Measurements from ENCODE around the gene AHDC1. TPM values are rescaled to one million over a fixed set of nuclear protein-coding genes. Genes with fewer than 3 reads are reported as not detected.
"Not testable (repeated sequence)": the region's sequence is repeated elsewhere in the genome, so short reads cannot be mapped to it uniquely, and the experiment has no call there.

AHDC1 gene
- total RNA-seq, 1 donor = 14.6 TPM

DNA sequence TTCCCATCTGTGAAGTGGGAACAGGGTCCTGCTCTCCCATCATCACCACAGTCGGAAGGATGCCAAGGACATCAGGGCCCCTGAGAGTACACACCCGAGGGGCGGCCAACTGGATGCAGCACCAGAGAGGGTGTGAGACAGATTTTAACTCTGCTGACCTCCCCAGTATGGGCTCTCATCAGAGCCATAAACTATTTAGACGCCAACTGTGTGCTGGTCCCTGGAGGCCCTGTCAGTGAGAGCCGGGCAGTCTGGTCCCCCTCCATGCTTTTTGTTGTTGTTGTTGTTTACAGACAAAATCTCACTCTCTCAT, 29.3 kb upstream of the AHDC1 start:
- no peak overlapping the region for H3K4me3 ChIP-seq (ENCODE audit: low read depth, low read length)
- no peak for DNase-seq (ENCODE audit: low read depth)
- TF ChIP-seq, protein P1, sequence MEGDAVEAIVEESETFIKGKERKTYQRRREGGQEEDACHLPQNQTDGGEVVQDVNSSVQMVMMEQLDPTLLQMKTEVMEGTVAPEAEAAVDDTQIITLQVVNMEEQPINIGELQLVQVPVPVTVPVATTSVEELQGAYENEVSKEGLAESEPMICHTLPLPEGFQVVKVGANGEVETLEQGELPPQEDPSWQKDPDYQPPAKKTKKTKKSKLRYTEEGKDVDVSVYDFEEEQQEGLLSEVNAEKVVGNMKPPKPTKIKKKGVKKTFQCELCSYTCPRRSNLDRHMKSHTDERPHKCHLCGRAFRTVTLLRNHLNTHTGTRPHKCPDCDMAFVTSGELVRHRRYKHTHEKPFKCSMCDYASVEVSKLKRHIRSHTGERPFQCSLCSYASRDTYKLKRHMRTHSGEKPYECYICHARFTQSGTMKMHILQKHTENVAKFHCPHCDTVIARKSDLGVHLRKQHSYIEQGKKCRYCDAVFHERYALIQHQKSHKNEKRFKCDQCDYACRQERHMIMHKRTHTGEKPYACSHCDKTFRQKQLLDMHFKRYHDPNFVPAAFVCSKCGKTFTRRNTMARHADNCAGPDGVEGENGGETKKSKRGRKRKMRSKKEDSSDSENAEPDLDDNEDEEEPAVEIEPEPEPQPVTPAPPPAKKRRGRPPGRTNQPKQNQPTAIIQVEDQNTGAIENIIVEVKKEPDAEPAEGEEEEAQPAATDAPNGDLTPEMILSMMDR (IDR thresholded peaks at IDR 0.05; ENCODE audit: insufficient read depth, low read length) = no peak

DNA sequence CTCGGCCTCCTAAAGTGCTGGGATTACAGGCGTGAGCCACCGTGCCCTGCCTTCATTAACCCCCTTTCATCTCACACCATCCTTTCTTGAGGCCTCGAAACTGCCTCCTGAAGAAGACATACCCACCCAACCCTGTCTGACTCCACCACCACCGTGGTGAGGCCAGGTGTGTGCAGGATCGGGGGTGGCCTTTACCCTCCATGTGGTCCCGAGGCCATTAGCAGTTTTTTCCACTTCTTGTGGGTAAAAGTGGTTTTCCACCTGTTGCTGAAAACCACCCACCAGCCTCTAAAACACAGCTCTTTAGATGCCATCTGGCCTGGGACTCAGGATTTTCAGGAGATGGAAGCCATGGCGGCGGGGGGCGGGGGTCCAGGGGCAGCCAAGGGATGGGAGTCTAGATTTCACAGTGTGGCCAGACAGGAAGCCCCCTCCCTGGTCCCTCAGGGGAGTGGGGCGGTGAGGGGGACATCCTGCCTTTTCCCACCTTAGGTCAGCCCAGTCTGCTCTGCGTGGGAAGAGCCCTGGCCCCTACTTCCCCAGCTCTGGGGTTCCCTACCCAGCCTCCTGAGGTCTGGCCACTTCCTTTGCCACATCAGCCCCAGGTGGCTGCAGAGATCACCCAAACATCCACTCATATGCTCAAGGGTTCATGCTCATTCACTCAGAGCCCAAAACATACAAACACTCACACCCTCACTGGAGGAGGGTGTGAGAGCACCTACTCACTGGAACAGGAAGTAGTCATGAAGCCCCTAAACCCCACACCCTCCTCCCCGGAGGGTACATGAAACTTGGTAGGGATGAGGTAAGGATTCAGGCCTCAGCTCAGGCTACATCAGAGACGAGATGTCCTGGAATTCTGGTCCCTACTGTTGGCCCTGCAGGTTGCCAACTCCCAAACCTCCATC, 28.7 kb upstream of the AHDC1 start:
- H3K4me3 ChIP-seq (ENCODE audit: low read depth, low read length) = no peak overlapping the region
- TF ChIP-seq, protein P1 (IDR thresholded peaks at IDR 0.05; ENCODE audit: insufficient read depth, low read length) = no peak
- no peak for DNase-seq (ENCODE audit: low read depth)

DNA sequence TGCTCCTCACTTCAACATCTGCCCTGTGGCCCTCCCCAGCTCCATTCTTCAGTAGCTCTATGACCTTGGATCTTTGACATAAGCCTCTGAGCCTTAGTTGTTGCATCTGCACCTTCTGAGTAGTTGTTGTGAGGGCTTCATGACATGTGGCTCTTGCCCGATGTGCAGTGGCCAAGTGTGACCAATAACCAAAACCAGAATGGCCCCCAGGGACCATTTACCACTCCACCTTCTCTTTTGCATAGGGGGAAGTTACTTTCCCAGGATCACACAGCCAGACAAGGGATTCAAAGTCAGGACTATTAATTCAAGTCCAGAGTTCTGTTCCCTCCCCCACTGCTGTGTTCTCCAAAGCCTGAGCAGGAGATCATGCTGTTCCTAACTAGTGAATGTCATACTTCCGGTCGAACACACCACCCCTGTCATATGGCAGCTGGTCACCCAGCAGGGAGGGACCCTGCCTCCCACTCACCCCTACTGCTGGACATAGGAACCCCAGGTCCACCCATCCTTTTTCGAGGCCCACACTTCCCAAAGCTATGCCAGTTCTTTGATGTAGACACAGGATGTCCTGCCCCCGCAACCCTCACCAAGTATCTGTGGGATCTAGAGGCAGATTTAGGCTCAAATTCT, 27.0 kb upstream of the AHDC1 start:
- no peak overlapping the region for H3K4me3 ChIP-seq (ENCODE audit: low read depth, low read length)
- TF ChIP-seq, protein P1 (IDR thresholded peaks at IDR 0.05; ENCODE audit: insufficient read depth, low read length) = no peak
- DNase-seq (ENCODE audit: low read depth) = no peak

DNA sequence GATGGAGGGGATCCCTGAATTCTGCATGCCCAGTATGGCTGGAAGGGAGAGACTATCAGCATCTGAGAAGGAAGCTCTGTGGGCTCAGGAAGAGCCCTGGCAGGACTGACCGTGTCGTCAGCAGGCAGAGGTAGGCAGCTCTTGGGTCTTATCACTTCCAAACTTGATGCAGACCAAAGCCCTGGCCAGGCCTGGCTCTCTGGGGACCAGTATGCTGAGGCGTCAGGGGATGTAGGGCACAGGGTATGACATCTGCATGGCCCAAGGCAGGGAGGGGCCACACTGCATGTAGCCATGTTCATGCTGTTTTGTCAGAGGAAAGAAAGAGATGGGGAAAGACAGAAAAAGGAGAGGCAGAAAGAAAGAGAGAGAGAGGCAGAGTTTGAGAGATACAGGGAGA, 24.8 kb upstream of the AHDC1 start:
- DNase-seq (ENCODE audit: low read depth) = no peak
- TF ChIP-seq, protein P1 (IDR thresholded peaks at IDR 0.05; ENCODE audit: insufficient read depth, low read length) = no peak
- H3K4me3 ChIP-seq (ENCODE audit: low read depth, low read length) = no peak overlapping the region

DNA sequence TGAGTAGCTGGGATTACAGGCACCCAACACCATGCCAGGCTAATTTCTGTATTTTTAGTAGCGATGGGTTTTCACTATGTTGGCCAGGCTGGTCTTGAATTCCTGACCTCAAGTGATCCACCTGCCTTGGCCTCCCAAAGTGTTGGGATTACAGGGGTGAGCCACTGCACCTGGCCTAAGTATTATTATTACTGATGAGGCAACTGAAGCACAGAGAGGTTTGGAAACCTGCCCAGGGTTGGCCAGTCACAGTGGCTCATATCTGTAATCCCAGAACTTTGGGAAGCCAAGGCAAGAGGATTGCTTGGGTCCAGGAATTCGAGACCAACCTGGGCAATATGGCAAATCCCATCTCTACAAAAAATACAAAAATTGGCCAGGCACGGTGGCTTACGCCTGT, 23.8 kb upstream of the AHDC1 start:
- peak; percentile 52 for DNase-seq (ENCODE audit: low read depth)
- not testable (repeated sequence) for H3K4me3 ChIP-seq (ENCODE audit: low read depth, low read length)

DNA sequence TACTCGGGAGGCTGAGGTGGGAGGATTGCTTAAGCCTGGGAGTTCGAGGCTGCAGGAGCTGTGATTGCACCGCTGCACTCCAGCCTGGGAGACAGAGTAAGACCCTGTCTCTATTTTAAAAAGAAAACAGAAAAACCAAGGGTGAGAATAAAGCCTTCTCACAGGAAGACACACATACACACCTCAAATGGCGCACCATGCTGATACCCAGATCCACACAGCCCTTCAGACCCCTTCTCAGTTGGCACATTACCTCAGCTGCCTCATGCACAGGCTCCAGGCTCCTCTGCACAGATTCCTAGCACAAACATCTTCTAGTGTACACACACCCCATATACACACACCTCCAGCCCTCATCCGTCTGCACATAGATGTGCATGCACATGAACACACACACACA, 23.1 kb upstream of the AHDC1 start:
- H3K4me3 ChIP-seq (ENCODE audit: low read depth, low read length) = no peak overlapping the region
- DNase-seq (ENCODE audit: low read depth) = no peak
- TF ChIP-seq, protein P1 (IDR thresholded peaks at IDR 0.05; ENCODE audit: insufficient read depth, low read length) = no peak

DNA sequence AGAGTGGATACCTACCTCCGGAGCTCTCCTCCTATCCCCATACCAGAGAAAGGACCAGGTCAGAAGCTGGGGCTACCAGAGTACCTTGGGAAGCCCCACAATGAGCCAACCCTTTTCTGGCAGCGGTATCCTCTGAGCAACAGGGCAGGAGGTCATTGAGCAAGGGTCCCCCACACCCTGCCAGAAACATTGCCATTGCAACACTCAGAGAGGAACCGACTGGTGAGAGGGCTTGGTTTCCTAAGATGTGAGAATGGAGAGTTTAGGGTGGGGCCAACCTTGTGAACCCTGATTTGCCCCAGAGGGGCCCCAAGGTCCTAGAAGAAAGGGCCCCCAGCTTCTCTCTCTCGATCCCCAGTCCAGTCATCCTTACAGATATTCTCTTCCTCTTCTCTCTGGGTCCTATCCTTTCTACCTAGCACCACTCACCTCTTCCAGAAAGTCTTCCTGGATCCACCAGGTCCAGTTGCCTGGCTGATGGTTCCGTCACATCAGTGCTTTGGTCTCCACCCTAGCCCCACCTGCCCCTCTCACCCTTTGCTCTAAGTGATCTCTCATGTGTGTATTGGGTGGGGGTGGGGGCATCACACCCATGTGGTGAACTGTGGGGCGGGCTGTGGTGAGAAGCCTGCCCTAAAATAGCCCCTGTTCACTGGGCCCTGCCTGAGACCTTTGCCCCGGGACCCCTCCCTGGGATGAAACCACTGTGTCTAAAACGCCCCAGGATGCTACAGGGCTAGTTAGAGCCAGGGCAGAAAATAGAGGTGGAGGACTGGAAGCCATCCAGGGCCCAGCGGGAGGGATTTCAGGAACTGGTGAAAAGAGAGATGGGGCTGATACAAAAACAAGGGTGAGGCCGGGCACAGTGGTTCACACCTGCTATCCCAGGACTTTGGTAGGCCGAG, 22.3 kb upstream of the AHDC1 start:
- H3K4me3 ChIP-seq (ENCODE audit: low read depth, low read length) = no peak overlapping the region
- no peak for DNase-seq (ENCODE audit: low read depth)
- TF ChIP-seq, protein P1 (IDR thresholded peaks at IDR 0.05; ENCODE audit: insufficient read depth, low read length) = no peak

Data from fibroblast of the aortic adventitia (primary cell).